LNCAP (cell line): ENCODE data around the gene JPT1.

Experiments
- TF ChIP-seq, protein P1 (sequence below): fragments of 450-650 bp; IDR thresholded peaks from 2 replicates; pipeline ENCODE4 v1.5.1; 2017; ENCODE audit warnings: mild to moderate bottlenecking

The JPT1 gene

GRCh38 chr17:75152922-75153779, 1.2 kb downstream of the JPT1 start:
- TF ChIP-seq, protein P1, sequence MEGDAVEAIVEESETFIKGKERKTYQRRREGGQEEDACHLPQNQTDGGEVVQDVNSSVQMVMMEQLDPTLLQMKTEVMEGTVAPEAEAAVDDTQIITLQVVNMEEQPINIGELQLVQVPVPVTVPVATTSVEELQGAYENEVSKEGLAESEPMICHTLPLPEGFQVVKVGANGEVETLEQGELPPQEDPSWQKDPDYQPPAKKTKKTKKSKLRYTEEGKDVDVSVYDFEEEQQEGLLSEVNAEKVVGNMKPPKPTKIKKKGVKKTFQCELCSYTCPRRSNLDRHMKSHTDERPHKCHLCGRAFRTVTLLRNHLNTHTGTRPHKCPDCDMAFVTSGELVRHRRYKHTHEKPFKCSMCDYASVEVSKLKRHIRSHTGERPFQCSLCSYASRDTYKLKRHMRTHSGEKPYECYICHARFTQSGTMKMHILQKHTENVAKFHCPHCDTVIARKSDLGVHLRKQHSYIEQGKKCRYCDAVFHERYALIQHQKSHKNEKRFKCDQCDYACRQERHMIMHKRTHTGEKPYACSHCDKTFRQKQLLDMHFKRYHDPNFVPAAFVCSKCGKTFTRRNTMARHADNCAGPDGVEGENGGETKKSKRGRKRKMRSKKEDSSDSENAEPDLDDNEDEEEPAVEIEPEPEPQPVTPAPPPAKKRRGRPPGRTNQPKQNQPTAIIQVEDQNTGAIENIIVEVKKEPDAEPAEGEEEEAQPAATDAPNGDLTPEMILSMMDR, result no peak

GRCh38 chr17:75152523-75152921, 1.8 kb downstream of the JPT1 start:
- TF ChIP-seq, protein P1, result no peak

GRCh38 chr17:75151930-75152329, 2.4 kb downstream of the JPT1 start:
- TF ChIP-seq, protein P1, result no peak

- TF ChIP-seq, protein P1, result no peak
Observed at GRCh38 chr17:75147878-75148546, 6.3 kb downstream of the JPT1 start.

DNA sequence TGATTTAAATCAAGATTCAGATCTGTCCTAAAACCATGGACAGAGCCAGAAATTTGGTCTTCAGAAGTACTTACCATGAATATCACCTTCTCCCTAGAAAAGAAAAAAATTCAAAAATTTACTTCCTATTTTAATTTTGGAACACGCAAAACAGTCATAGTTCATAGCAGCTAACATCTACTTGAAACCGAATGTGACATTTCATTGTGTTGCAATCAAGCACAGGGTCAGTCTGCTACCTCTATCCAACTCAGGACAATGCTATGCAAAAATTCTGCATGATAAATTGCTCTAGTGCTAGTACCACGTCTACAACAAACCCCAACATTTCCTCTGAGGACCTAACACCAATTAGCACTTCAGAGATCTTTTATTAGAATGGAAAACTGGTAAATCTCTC, 7.7 kb downstream of the JPT1 start:
- TF ChIP-seq, protein P1, result no peak

DNA sequence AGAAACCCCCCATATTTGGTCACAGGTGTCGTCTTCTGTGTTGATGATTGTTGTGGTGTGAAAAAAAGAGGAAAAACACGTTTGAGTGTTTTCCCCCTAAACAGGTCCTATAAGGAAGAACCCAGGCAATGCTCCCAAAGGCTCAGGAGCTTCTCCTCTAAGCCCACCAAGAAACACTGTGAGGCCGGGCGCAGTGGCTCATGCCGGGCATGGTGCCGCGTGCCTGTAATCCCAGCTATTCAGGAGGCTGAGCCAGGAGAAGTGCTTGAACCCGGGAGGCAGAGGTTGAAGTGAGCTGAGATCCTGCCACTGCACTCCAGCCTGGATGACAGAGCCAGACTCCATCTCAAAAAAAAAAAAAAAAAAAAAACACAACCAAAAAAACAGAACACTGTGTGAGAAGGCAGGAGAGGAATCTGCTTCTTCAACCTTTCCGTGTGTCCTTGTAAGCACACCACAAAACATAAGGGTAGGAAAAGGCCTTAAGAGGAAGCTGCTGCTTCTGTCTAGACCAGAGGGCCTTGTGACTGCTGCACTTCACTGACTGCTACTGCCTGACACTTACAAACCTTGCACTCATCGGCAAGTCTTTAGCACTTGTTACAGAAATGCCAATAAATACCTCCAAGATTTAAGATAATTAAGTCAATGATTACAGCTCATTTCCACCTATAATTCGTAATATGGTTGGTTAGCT, 9.3 kb downstream of the JPT1 start:
- TF ChIP-seq, protein P1, result no peak

DNA sequence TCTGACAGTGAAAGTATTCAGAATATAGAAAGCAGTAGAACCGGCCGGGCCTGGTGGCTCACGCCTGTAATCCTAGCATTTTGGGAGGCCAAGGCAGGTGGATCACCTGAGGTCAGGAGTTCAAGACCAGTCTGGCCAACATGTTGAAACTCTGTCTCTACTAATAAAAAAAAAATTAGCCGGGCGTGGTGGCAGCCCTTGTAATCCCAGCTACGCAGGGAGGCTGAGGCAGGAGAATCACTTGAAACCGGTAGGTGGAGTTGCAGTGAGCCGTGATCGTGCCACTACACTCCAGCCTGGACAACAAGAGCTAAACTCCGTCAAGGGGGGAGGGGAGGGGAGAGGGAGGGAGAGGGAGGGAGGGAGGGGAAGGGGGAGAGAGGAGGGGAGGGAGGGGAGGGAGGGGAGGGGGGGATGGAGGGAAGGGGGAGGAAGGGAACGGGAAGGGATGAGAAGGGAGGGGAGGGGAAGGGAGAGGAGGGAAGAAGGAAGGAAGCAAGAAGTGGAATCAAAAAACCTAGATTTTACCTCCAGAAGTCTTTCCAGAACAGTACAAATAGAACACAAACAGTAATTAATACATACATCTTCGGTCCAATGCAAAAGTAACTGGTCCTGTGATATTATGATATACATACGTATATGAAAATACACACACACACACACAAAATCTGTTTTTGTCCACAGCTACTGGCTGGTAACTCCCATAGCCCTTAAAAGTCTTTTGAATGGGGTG, 11.9 kb downstream of the JPT1 start:
- TF ChIP-seq, protein P1, result no peak
